AG04449 (cell line): ENCODE measurements around the gene BMP10.

Experiments
- CTCF ChIA-PET: fragments of 350-600 bp; formaldehyde crosslinking; extraction: SDS; loops from one replicate; lab custom pipeline; 2021; ENCODE audit warnings: antibody characterized with exemption; lab: Yijun Ruan, JAX
- POLR2A ChIA-PET: fragments of 400-600, 350-600 bp; formaldehyde crosslinking; extraction: SDS; loops from one replicate; lab custom pipeline; 2020; ENCODE audit warnings: antibody characterized with exemption, inconsistent platforms; lab: Yijun Ruan, JAX
- DNase-seq: peaks from one replicate; pipeline ENCODE4 v3.0.0-alpha.2; 2010; ENCODE audit warnings: low read depth, low spot score
- H3K4me3 ChIP-seq: 2 replicates; pipeline ENCODE4 v1.5.1; 2011; ENCODE audit warnings: low read depth, mild to moderate bottlenecking, control low read depth, low read length
- TF ChIP-seq, protein P1 (sequence below): IDR thresholded peaks from one replicate; pipeline ENCODE4 v1.5.1; 2011; ENCODE audit warnings: mild to moderate bottlenecking, moderate library complexity, low read length, control low read depth, inconsistent platforms; ENCODE audit not compliant: insufficient read depth; ENCODE audit errors: missing control alignments

BMP10 gene

DNA sequence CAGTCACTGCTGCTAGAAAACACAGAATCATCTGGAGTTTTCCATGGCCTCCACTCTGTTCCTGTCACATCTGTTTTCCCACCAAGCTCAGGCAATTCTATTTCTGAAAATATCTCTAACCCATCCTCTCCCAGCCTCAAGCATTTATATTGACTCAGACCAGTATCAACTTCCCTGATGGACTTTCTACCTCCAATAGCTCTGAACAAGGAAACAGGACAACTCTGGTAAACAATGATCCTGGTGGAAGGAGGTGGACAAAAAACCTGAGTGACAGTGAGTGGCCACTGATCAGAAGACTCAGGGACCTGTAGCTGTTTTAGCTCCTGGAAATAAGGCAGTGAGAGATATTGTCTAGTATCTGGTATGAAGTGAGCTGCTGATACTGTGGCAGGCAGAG is 23.4 kb downstream of the BMP10 start:
- no peak overlapping the region for H3K4me3 ChIP-seq
- TF ChIP-seq, protein P1, sequence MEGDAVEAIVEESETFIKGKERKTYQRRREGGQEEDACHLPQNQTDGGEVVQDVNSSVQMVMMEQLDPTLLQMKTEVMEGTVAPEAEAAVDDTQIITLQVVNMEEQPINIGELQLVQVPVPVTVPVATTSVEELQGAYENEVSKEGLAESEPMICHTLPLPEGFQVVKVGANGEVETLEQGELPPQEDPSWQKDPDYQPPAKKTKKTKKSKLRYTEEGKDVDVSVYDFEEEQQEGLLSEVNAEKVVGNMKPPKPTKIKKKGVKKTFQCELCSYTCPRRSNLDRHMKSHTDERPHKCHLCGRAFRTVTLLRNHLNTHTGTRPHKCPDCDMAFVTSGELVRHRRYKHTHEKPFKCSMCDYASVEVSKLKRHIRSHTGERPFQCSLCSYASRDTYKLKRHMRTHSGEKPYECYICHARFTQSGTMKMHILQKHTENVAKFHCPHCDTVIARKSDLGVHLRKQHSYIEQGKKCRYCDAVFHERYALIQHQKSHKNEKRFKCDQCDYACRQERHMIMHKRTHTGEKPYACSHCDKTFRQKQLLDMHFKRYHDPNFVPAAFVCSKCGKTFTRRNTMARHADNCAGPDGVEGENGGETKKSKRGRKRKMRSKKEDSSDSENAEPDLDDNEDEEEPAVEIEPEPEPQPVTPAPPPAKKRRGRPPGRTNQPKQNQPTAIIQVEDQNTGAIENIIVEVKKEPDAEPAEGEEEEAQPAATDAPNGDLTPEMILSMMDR, result no peak
- no peak for DNase-seq
- POLR2A ChIA-PET, result no interaction called here
- CTCF ChIA-PET, result interaction anchor here (0.9 to 10.5 kb wide), 3 partner anchors 10 to 96 kb away, joined by 3 to 84 read pairs (median 3); no protein-coding TSS in a partner anchor

- CTCF ChIA-PET, result interaction anchor here (1.4 to 10.5 kb wide), 2 partner anchors 8 to 137 kb away, joined by 4 to 84 read pairs; no protein-coding TSS in a partner anchor
- TF ChIP-seq, protein P1, result no peak
- H3K4me3 ChIP-seq, result no peak overlapping the region
- POLR2A ChIA-PET, result no interaction called here
- DNase-seq, result no peak
Observed at GRCh38 chr2:68846091-68846490, 25.1 kb downstream of the BMP10 start.

GRCh38 chr2:68845043-68845442 is 26.2 kb downstream of the BMP10 start:
- H3K4me3 ChIP-seq, result no peak overlapping the region
- TF ChIP-seq, protein P1, result no peak
- POLR2A ChIA-PET, result no interaction called here
- no peak for DNase-seq
- CTCF ChIA-PET, result interaction anchor here (0.9 to 2.4 kb wide), 5 partner anchors 8 to 136 kb away, joined by 3 to 10 read pairs (median 3); no protein-coding TSS in a partner anchor

- POLR2A ChIA-PET, result no interaction called here
- TF ChIP-seq, protein P1, result peak; percentile 41
- no peak overlapping the region for H3K4me3 ChIP-seq
- no peak for DNase-seq
- CTCF ChIA-PET, result interaction anchor here (0.7 to 8.8 kb wide), 13 partner anchors 9 to 375 kb away, joined by 3 to 84 read pairs (median 5); no protein-coding TSS in a partner anchor
Observed at GRCh38 chr2:68839260-68839833, 31.9 kb downstream of the BMP10 start.

- TF ChIP-seq, protein P1, result no peak
- no peak for DNase-seq
- H3K4me3 ChIP-seq, result no peak overlapping the region
- CTCF ChIA-PET, result interaction anchor here (0.6 to 8.8 kb wide), 17 partner anchors 8 to 1051 kb away, joined by 3 to 84 read pairs (median 4); no protein-coding TSS in a partner anchor
- POLR2A ChIA-PET, result no interaction called here
Observed at GRCh38 chr2:68838641-68839040, 32.6 kb downstream of the BMP10 start.

DNA sequence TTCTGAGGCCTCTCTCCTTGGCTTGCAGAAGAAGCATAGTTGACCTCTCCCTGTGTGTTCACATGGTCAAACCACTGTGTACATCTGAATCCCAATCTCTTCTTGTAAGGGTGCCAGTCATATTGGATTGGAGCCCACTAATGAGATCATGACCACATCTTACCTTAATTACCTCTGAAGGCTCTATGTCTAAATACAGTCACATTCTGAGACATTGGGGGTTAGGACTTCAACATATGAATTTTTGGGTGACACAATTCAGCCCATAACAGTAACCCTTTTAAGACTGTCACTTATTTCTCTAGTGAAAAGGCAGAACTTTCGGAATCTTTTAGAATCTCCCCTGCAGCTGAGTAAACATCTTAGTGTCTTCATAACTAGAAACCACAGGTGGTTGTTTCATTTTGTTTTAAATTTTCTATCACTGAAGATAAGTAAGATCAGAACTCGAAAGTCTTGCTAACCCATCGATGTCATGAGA is 33.3 kb downstream of the BMP10 start:
- TF ChIP-seq, protein P1, result no peak
- POLR2A ChIA-PET, result no interaction called here
- CTCF ChIA-PET, result interaction anchor here (0.9 to 8.8 kb wide), 13 partner anchors 8 to 374 kb away, joined by 3 to 84 read pairs (median 5); no protein-coding TSS in a partner anchor
- DNase-seq, result peak; percentile 5
- H3K4me3 ChIP-seq, result no peak overlapping the region
